A549 treated with AZD9567 at 1 μM for 4 hours (cell line): ENCODE measurements around the gene HINT2. TPM values are rescaled to one million over a fixed set of nuclear protein-coding genes. Genes with fewer than 3 reads are reported as not detected.

Experiments used
- total RNA-seq: library from RNA; stranded (reverse); fragments of 200-300 nt; extraction: Qiagen RNA extraction; gene quantifications from 5 replicates; pipeline ENCODE4 v1.2.3, GENCODE V29; 2022; ENCODE audit not compliant: insufficient read depth

The HINT2 gene
- total RNA-seq: 60.2 to 112 TPM (median 101 TPM) in 5 replicates

GRCh38 chr9:35814841-35815543 lies at the start of gene HINT2:
Gene HINT2 (minus strand): TSS chr9:35815042. CDS start chr9:35814979, 63 bp downstream.

DNA sequence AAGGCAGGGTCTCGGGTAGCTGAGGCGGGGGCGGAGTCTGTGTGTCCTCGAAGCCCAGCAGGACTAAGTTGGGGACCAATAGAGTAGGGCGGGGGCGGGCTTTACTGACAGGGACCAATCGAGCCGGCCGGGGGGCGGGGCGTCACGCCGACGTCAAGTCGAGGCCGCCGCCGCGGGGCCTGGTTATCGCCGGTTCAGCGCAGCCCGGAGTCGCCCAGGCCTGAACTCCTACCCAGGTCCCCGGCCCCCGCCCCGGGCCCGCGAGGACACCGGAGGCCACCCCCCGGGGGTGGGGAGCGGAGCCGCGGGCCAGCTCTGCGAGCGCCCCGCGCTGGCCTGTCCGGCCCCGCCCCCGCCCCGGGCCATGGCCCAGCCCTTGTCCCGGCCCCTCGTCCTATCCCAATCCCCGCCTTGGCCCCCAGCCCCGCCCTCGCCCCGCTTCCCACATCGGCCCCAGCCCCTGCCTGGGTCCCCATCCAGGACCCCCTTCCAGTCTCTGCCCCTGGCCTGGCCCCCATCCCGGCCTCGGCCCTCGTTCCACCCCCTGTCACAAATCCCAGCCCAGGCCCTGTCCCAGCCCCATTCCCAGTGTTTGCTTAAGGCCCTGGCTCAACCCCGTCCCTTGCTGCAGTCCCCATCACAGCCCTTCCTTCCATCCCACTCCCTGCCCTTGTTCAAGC lies 14.4 kb upstream of the HINT2 start, which contains the start of gene TMEM8B:
TMEM8B (plus strand) TSS at position 145 of the 680 bp plus-strand sequence; CDS start at position 365, 220 bp downstream.

DNA sequence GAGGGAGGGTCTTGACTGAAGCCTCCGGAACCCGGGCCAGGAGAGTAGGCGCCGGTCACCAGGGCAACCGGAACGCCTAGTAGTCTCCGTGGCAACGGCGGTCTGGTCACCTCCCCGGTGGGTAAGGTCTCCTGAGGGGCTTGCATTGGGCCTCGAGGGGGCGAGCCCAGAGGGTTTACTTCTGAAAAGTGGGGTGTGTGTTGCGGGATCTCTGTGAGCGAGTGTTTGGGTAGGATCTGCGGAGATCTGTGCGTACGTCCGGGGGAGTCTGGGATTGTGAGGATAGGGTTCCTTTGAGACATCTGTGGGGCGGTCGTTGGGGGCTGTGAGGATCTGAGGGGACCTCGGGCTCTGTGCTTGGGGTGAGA lies 13.9 kb upstream of the HINT2 start, which contains the start of gene FAM221B:
FAM221B (minus strand) TSS at position 17 of the 368 bp plus-strand sequence. CDS start 2,571 bp downstream, outside the sequence.

DNA sequence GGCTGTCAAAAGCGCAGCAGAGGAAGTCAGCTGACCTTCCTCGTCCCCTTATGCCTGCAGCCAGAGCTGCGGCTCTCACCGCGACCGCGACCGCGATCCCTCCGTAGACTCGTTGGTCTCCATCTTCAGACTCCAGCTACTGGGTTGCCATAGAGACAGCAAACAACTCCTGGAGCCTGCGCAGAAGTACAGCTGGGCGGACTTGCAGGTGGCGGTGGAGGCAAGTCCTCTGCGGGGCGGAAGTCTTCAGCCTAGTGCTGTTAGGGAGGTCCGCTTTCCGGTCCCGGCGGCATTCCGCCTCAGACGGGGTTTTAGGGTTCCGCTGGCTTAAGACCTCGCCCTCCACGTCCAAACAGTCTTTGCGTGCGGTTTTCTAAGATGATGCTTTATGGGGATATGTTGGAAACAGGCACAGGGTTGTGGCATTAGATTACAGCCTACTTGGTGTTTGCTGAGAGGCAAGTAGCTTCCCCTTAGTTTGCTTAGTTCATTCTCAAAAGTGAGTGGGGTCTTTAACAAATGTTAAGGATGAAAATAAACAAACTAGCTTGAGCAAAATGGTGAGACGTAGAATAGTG lies 2.7 kb downstream of the HINT2 start, which contains the start of gene SPAG8:
SPAG8 (minus strand) TSS at position 238 of the 578 bp plus-strand sequence; CDS start at position 123, 115 bp downstream.

GRCh38 chr9:35791297-35791921 lies 23.4 kb downstream of the HINT2 start, which contains the start of gene NPR2:
Gene NPR2 (plus strand): TSS chr9:35791591. CDS start chr9:35792409, 818 bp downstream.

Other genes starting within 250 kb of the HINT2 start
- 30.0 to 33.3 TPM (median 32.3 TPM) in 5 replicates for gene TESK1, start 209.8 kb downstream of the HINT2 start, total RNA-seq
- 0.15 to 0.29 TPM (median 0.18 TPM) in 4 of 5 replicates, not detected in the other for gene CD72, start 196.6 kb downstream of the HINT2 start, total RNA-seq
- gene SIT1, start 164.1 kb downstream of the HINT2 start, total RNA-seq: not detected in 5 replicates
- 4.1 to 24.8 TPM (median 6.7 TPM) in 4 of 5 replicates, not detected in the other for gene RMRP, start 157.0 kb downstream of the HINT2 start, total RNA-seq
- 25.4 to 30.2 TPM (median 27.1 TPM) in 5 replicates for gene CCDC107, start 156.8 kb downstream of the HINT2 start, total RNA-seq
- 10.5 to 16.6 TPM (median 15.3 TPM) in 5 replicates for gene ARHGEF39, start 149.8 kb downstream of the HINT2 start, total RNA-seq
- 3.6 to 9.1 TPM (median 6.0 TPM) in 5 replicates for gene CA9, start 141.1 kb downstream of the HINT2 start, total RNA-seq
- 630 to 705 TPM (median 658 TPM) in 5 replicates for gene TPM2, start 125.1 kb downstream of the HINT2 start, total RNA-seq
- 112 to 140 TPM (median 116 TPM) in 5 replicates for gene TLN1, start 82.8 kb downstream of the HINT2 start, total RNA-seq
- gene CREB3, start 82.4 kb downstream of the HINT2 start, total RNA-seq: 55.7 to 63.0 TPM (median 56.5 TPM) in 5 replicates
- 31.9 to 45.0 TPM (median 40.0 TPM) in 5 replicates for gene GBA2, start 65.8 kb downstream of the HINT2 start, total RNA-seq
- gene RGP1, start 65.8 kb downstream of the HINT2 start, total RNA-seq: 12.8 to 15.8 TPM (median 14.8 TPM) in 5 replicates
- gene MSMP, start 60.8 kb downstream of the HINT2 start, total RNA-seq: 0.23 to 0.29 TPM (median 0.26 TPM) in 3 of 5 replicates, not detected in the others
- gene NPR2, start 23.5 kb downstream of the HINT2 start, total RNA-seq: 4.8 to 5.5 TPM (median 5.5 TPM) in 4 of 5 replicates, not detected in the other
- 0.21 to 0.47 TPM (median 0.40 TPM) in 4 of 5 replicates, not detected in the other for gene SPAG8, start 2.8 kb downstream of the HINT2 start, total RNA-seq
- gene FAM221B, start 13.7 kb upstream of the HINT2 start, total RNA-seq: not detected in 5 replicates
- gene TMEM8B, start 14.2 kb upstream of the HINT2 start, total RNA-seq: 1.5 to 3.6 TPM (median 3.1 TPM) in 5 replicates
- gene OR13J1, start 55.4 kb upstream of the HINT2 start, total RNA-seq: not detected in 5 replicates
- 0.17 to 0.23 TPM (median 0.19 TPM) in 4 of 5 replicates, not detected in the other for gene HRCT1, start 91.2 kb upstream of the HINT2 start, total RNA-seq
- 0.05 TPM in 1 of 5 replicates, not detected in the others for gene SPAAR, start 94.4 kb upstream of the HINT2 start, total RNA-seq
- not detected in 5 replicates for gene OR2S2, start 143.1 kb upstream of the HINT2 start, total RNA-seq
- gene RECK, start 221.9 kb upstream of the HINT2 start, total RNA-seq: 5.7 to 10.7 TPM (median 6.5 TPM) in 5 replicates